Measurements from ENCODE around the gene MICAL2.

Gene MICAL2

DNA sequence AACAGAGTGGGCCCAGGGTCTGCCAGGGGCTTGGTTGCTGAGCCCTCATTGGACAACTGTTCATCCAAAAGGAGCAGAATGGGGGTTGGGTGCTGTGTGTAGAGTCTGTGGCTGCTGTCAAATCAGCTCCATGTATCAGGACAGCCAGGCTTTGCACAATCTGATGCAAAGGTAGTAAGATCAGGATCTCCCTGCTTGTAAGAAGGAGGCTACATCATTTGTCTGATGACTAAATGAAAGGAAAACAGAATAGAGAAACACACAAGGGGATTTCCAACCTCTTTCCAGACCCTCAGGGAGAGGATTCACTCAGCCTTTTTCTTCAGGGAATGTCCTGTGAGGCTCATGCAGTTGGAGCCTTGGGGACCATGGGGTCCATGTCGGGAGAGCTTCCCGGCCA is 7.2 kb downstream of the MICAL2 start:
- no peak for DNase-seq

- peak; percentile 73 to 90 for DNase-seq
Measured at GRCh38 chr11:12118949-12119348, 8.6 kb downstream of the MICAL2 start.

DNA sequence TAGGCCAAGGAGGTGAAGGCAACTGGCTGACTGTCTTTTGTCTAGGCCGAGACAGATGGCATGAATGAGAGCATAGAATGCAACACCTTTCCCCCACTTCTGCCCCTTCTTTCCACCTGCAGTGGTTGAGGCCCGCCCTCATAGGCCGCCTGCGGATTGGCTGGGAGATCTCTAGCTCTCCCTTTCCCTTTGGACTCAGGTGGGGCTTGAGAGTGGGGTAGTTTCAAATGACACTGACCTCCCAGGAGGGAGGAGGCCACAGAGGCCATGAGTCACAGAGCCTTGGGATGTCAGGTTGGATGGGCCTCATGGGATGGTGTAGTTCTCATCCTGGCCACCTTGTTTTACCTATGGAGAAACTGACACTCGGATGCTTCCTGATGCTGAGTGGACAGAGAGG is 9.1 kb downstream of the MICAL2 start:
- peak; percentile 73 to 90 for DNase-seq

DNA sequence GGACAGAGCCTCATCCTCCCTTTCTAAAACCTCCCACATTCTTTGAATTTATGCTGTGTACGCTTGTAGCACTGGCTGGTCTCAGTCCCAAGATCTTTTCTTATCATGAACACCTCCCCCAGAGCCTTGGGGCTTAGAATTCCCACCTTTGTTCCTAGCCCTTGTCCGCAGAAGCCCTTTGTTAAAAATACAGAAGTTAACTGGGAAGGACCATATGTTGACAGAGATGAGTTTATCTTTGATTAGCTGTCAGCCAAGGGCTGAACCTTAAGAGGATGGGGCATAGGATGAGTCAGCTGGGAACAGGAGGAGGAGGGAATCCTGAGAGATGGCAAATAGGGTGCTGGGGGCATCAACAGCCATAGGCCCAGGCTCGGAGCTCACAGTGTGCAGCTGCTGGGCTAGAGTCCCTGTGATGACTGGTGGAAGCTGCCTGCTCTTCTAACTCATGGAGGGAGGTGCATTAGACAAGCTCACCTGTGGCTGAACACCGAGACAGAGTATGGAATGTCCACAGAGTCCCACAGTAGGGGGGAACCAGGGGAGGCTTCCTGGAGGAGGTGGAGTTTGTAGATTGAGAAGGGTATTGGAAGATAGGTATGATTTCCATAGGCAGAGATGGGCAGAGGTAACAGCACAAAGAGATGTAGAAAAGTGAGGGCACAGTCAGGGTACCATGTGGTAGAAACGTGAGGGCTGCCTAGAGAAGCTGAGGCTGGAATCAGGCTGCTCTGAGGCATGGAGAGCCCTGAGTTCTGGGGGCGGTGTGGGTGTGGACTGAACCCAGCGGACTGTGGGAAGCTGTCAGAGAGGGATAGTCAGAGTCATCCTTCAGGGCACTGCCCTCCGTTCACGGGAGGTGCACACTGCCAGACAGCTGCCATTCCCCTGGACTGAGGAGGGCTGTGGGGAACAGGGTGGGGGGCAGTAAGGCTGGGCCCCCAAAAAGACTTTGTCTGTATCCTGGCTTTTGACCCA is 9.9 kb downstream of the MICAL2 start:
- no peak for DNase-seq

DNA sequence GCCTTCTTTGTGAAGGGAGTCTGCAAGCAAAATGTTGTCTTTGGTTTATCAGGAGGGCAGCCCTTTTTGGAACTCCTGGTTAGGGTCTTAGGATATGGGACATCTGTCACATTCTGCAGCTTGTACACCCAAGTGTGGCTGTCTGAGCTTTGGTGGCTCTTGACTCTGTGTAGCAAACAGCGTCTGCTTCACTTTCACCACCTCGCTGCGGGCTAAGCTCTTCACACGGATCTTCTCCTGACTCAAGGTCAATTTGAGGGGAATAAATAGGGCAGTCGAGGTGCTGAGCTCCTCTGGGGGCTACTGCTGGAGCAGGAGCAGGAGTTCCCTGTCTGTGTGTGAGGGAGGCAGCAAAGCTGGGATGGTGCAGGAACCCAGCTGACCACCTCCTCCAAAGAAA is 10.6 kb downstream of the MICAL2 start:
- DNase-seq: no peak

GRCh38 chr11:12121517-12121916 is 11.1 kb downstream of the MICAL2 start:
- no peak for DNase-seq

DNA sequence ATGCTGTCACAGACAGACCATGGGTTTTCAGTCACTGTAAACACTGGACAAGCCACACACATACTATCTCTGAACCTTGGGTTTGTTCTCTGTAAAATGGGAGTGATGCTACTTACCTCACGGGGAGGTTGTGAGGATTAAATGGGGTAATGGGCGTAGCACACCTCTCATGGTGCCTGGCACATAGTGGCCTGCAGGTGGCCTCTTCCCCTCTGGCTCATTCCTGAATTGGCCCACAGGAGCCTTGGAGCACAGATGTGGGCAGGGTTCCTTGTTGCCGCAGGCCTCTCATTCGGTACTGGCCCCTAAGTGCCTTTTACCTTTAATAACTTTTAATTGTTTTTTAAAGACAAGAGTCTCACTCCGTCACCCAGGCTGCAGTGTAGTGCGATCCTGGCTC is 11.7 kb downstream of the MICAL2 start:
- no peak for DNase-seq

- DNase-seq: no peak
Measured at GRCh38 chr11:12123273-12123672, 12.9 kb downstream of the MICAL2 start.

DNA sequence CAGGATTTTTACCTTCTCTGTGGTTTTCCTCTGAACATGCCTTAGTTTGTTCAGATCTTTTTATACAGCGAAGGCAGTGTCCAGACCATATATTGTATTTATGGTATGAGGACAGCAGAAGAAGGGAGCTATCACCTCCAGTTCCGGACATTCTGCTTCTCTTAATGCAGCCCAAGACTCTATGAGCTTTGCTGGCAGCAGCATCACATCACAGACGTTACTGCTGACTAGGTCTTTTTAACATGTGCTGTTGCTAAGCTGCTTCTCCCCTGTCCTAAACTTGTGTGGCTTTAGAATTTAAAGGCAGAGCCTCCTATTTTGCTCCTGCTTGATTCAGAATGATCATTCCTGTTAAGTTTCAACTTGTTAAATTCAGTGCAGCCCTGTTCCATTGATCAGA is 13.4 kb downstream of the MICAL2 start:
- DNase-seq: no peak

GRCh38 chr11:12124306-12124705 is 13.9 kb downstream of the MICAL2 start:
- DNase-seq: no peak

DNA sequence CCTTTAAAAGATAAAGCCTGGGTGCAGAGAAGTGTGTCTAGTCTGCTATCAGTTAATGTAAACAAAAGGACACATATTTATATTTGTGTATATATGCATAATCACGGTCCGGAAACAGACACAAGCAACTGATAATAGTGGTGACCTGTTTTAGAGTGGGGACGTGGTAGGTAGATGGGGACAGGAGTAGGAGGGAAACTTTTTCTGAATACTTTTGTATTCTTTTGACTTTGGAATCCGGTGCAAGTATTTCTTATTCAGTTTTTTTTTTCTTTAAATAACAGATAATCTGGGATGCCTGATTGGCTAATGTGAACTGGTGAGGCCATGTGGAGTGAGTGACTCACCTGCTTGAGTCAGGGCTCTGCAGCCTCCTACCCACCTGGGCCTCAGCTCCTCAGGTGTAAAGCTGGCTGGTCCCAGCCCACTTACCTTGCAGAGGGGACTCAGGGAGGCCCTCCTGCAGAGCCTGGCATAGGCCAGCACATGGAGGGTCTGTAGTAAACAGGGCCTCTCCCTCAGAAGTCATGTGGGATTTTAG is 15.3 kb downstream of the MICAL2 start:
- DNase-seq: no peak

- no peak for DNase-seq
Measured at GRCh38 chr11:12126344-12127019, 16.1 kb downstream of the MICAL2 start.

DNA sequence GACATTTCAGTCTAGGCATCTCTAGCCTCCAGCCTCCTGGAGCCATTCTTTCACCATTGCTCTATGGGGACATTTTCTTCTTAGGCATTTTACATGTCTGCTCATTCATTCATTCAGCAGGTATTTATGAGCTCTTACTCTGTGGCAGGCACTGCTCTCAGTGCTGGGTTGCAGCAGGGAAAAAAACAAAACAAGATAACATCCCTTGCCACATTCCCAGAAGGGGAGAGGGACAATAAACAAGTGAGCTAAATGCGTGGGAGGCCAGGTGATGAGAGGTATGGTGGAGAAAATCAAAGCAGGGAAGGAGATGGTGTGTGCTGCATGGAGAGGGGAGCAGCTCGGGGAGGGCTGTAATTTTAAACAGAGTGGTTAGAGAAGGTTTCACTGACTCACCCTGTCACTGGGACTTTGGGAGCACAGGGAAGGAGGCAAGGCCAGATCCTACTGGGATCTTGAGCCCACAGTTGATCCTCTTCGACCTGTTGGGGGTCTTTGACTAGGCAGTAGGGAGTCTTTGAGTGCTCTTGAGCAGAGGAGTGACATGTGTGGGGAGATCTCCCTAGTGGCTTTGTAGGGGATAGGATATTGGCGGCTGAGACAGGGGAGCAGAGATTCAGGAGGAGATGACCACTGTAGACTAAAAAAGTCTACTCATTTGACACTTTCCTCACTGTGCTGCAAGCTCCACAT is 17.0 kb downstream of the MICAL2 start:
- DNase-seq: no peak

DNA sequence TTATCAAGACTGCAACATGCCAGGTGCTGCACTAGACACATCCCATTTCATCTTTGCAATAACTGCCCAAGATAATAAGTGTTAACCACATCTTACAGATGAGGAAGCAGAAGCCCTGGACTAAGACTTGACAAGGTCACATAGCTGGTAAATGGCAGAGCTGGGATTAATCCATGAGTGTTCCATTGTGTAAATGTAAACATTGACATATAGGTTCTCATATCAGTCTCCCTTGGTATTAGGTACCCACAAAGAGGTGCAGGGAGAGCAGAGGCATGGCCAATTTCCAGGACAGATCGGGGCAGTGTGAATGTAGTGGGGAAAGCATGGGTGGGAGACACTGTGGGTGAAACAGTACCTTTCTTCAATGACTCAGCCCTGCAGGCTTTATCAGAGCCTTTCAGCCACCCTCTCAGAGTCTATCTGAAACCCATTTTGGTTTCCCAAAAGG is 17.9 kb downstream of the MICAL2 start:
- DNase-seq: no peak

- no peak for DNase-seq
Measured at GRCh38 chr11:12129227-12129626, 18.8 kb downstream of the MICAL2 start.

- DNase-seq: no peak
Measured at GRCh38 chr11:12130180-12130980, 20.0 kb downstream of the MICAL2 start.

GRCh38 chr11:12131943-12132789 is 21.8 kb downstream of the MICAL2 start:
- no peak for DNase-seq

GRCh38 chr11:12132790-12133145 is 22.4 kb downstream of the MICAL2 start:
- no peak for DNase-seq

DNA sequence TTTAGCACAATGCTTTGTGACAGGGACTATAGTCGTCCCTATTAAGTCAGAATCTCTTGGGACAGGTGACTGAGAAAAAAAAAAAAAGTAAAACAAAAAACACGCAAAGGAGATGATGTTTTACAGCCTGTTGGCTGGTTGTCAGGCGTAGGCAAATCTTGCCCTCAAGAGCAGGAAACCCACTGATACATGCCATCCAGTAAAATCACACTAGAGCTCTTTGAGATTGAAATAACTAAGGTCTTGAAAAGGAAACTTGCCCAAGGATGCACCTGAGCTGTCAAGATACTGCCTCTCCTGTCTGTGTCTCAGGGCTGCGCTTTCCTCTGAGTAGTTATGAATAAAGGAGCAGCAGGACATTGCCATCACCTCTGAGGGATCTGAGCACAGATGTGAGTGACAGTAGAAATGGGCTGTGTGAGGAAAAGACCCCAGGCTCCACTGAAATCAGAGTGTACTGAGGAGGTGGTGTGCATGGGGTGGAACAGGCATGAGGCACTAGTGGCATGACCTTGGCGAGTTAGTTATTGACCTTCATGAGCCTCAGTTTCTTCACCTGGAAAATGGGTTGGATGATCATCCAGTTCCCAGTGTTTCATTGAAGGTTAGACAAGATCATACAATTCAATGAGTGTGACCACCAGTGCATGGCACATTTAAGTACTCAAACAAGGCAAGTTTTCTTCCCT is 23.3 kb downstream of the MICAL2 start:
- DNase-seq: no peak

- no peak for DNase-seq
Measured at GRCh38 chr11:12134236-12134585, 23.8 kb downstream of the MICAL2 start.

GRCh38 chr11:12135185-12135584 is 24.8 kb downstream of the MICAL2 start:
- no peak for DNase-seq

All from NCI-H187 (cell line).